Left renal pelvis (tissue), 4 donors: Measurements from ENCODE around the gene KIAA1217. TPM values are rescaled to one million over a fixed set of nuclear protein-coding genes. Genes with fewer than 3 reads are reported as not detected.
"Not testable (repeated sequence)": the region's sequence is repeated elsewhere in the genome, so short reads cannot be mapped to it uniquely, and the experiment has no call there.

ENCODE experiments used
- DNase-seq, 4 donors: peaks; one replicate each; pipeline ENCODE4 v3.0.0-alpha.2; 2013; ENCODE audit warnings: low read depth in 4 of 4, low spot score in 3 of 4
- polyA plus RNA-seq, 4 donors: library from polyadenylated mRNA; unstranded; fragments of 120-200 nt; gene quantifications; one replicate each; pipeline ENCODE4 v1.2.1, GENCODE V29; 2013; ENCODE audit not compliant: insufficient read length in 4 of 4

Gene KIAA1217
- polyA plus RNA-seq, 4 donors = 84.5 to 137 (median 92.3) TPM

DNA sequence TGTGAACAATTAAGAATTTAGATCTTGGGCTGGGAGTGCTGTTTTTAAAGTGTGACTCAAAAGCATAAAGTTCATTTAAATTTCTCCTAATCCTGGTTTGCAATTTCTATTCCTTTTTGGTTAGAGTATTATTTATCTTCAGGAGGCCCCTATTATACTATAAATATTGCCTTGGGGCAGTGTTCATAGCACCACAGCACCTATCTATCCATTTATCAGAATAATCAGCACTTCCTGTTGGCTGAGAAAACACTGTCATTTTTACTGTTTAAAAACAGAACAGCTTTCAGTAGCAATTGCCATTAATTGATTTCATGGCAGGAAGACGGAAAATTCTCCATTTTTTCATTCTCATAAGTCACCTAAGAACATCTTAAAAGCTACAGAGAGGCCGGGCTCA is 111.4 kb downstream of the KIAA1217 start:
- DNase-seq = no peak

DNA sequence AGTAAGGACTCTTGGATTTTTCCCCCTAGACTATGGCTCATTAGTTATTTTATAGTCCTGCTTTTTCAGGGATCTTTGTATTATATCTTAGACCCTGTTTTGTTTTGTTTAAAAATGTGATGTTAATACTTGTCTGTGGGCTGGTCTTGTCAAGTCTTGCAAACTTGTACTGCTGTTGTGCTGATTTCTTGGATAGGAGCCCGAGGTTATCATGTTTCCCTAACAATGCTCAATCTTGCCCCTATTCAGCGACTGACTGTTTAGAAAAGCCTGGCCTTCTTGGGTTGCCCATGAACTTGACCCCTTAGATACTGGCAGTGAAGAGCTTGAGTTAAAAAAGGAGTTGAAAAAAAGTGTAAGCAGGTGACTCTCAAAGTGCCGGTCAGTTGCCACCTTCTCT is 115.7 kb downstream of the KIAA1217 start:
- DNase-seq = no peak

DNA sequence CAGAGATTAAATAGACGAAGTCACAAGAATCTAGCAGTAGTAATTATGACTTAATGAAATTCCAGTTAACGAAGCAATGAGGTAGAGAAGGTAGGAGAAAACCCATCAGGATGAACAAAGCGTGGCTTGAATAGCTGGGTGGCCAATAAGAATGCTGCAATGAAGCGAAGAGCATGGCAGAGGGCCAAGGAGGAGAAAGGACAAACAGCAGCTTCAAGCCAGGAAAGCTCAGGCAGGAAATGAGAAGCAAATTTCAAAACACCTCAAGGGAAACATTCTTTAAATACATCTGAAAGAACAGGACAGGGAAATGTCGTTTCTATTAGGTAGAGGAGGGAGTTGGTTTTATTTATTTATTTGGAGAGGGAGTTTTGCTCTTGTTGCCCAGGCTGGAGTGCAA is 122.5 kb downstream of the KIAA1217 start:
- no peak for DNase-seq

DNA sequence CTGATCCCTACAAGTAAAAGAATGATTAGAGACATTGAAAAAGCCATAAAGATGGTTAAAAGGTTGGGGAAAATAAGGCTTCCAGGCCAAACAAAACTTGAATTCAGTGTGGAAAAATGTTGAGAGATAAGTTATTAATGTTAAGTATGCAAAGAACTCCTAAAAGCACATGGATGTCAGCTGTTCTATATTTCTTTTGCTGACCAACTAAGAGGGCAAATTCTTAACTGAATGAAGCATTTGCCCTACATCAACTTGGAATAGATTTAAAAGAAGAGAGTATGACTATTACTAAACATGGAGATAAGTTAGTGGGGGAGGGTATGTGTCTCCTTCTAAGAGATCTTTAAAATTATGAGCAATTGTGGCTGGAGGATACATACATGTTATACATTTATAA is 124.8 kb downstream of the KIAA1217 start:
- DNase-seq = no peak

DNA sequence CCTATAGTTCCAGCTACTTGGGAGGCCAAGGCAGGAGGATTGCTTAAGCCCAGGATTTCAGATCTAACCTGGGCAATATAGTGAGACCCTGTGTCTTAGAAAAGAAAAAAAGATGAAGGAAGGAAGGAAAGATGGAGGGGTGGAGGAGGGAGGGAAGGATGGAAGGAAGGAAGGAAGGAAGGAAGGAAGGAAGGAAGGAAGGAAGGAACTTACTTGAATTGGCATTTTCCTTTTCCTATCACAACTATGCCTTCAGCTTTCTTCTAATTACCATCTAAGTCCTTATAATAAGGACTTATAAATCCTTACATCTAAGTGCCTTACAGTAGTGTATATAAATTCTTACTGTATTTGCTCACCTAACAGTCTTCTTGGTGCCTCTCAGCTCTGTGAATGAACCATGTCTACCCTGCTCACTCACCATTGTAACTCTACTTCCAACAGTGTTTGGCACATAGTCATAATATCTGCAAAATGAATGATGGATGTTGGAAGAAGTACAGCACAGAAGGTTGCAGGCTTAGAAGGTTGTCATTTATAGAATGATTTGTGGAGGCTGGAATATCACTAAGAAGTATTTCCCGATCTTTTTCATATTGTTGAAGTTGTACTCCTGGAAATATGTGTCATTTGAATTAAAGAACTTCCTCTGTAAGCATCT is 125.5 kb downstream of the KIAA1217 start:
- DNase-seq = no peak

DNA sequence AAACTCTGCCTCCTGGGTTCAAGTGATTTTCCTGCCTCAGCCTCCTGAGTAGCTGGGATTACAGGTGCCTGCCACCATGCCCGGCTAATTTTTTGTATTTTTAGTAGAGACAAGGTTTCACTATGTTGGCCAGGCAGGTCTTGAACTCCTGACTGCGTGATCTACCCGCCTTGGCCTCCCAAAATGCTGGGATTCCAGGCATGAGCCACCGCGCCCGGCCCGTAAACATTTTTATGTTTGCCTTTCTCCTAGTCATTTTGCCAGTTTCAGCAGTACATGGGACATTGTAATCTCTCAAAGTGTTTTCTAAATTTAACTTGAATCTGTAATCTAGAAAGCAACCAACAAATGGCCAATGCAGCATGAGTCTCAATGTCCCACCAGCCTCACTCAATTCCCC is 128.8 kb downstream of the KIAA1217 start:
- not testable (repeated sequence) for DNase-seq

DNA sequence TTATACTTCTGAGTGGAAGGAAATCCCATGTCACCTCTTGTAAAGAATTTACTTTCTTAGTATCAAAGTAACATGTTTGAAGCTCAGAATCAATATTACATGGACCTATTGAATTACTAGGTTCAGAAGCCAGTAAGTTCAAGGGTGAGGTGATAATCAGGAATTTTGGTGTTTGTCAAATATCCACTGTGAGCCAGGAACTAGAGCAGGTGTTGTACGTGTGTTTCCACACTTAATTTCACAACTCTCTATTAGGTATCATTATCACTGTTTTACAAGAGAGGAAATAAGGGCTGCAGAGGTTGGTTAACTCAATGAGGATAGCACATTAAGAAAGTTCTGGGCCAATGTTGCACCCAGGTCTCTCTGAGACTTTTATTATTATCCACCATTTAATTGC is 130.4 kb downstream of the KIAA1217 start:
- DNase-seq = no peak

DNA sequence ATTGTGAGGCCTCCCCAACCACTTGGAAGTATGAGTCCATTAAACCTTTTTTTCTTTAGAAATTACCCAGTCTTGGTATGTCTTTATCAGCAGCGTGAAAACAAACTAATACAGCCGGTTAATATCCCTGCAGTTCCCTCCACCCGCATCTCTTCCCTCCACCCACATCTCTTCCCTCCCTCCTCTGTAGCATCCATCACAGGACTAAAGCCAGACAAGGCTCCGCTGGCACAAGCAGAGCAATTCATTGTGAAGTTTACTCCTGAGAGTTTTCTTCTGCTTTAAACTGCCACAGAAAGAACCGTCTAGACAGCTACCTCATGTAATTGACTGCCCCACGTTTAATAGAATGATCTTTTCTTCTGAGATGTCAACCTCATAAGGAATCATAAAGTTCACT is 131.5 kb downstream of the KIAA1217 start:
- DNase-seq = no peak

DNA sequence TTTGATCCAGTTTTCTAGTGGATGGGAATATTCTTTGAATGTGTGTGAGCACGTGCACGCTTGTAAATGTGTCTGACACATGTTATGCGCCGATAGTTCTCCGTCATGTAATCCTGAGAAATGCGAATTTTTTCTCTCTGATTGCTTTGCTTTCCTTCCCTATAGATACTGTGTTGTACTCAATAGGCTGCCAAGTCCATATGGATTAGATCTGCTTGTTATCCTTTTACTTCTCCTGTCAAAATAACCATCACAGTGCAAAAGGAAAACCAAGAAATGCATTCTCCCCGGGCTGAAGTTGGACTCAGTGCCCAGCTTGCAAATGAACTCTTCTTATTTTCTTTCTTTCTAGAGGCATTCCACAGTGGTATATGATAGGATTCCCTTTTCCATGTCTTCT is 131.9 kb downstream of the KIAA1217 start:
- no peak for DNase-seq

DNA sequence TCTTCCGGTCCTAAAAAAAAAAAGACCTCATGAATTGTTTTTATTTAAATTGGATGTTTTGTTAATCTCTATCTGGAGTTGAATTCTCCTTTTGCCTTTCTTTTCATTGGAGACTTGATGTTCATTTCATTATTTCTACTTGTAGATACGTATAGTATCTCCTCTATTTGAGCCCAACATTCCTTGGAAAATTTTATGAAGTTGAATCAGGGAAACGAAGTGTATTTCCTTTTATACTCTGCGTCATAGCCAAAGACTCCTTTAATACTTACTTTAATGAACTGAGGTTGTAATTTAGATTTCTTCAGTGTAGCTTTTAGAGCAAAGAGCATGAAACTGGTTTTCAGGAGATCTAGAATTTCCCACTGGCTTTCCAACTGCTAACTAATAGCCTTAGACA is 132.4 kb downstream of the KIAA1217 start:
- DNase-seq = no peak

DNA sequence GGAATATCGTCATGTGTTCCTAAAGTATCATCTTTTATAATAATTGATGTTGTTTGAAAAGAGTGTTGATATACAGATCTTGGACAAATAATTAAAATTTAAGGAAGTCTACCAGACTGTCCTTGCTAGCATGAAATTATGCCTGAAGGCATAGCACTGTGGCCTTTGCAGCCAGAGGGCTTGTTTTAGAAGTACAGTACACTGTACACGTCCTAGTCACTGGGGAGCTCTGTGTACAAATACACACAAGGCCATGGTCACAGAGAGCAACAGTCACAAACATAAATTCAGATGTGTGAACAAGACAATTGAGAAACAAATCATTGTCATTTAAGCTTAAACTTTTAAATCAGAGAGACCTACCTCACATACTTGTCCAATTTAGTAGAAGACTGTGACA is 133.0 kb downstream of the KIAA1217 start:
- DNase-seq = no peak

DNA sequence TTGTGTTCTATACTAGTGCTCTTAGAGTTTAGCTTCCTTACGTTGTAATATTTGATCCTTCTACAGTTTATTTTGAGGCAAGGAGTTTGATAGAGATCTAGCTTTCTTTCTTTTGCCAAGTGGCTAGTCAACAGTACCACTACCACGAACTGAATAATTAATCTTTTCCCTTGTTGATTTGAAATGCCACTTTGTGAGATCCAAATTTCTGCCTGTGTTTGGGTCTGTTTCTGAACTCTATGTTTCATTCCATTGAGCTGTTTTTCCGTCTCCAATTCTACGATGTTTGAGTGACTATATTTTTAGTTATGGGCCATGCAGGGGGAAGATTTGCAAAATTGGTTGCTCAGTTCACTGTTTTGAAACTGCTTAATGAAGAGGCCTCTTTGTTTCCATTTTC is 134.7 kb downstream of the KIAA1217 start:
- DNase-seq = no peak

DNA sequence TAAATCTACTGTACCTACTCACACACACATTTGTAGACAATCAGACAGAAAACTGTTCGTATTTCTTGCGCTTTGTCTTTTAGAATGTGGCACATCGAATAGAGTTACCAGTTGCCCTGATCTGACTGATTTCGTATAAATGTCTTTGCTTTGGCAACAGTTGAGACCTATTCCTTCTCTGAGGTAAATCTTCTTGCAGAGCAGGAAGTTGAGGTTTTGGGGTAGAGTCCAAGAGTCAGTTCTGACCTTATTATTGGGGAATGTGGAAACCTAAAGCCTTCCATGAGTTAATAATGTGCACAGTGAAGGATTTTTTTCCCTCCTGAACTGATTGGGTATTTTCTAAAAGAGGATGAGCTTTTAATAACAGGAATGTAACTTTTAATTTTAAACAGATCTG is 135.3 kb downstream of the KIAA1217 start:
- no peak for DNase-seq

DNA sequence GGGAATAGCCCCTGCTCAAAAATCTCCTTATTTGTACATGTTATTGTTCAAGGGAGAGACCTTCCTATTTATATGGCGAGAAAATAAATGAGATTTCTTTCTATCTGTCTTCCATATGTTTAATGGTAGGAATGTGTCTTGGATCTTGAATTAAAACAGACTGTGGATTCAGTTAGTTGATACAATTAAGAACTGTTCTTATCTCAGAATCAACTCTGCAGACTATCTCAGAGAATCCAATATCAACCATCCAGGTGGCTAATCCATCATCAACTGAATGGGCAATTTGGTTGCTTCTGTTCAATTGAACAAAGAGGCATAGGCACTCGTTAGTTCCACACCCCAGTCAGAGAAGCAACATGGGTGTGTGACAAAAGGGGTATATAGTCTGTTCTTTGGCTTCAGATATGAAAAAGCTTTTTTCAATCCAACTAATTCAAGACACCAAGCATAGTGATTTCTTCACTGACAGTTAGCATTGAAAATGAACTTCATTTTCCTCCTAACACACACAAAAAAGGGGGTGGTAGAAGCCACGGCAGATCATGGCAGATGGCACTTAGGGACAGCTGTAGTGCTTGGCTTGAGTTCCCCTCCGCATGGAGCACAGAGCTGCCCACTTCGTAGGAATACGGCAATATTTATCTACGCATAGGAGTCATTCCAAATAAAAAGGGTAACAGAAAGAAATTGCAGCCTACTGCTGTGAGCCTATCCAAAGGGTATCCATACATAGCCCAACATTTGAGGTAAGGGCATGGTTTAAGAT is 135.9 kb downstream of the KIAA1217 start:
- no peak for DNase-seq

DNA sequence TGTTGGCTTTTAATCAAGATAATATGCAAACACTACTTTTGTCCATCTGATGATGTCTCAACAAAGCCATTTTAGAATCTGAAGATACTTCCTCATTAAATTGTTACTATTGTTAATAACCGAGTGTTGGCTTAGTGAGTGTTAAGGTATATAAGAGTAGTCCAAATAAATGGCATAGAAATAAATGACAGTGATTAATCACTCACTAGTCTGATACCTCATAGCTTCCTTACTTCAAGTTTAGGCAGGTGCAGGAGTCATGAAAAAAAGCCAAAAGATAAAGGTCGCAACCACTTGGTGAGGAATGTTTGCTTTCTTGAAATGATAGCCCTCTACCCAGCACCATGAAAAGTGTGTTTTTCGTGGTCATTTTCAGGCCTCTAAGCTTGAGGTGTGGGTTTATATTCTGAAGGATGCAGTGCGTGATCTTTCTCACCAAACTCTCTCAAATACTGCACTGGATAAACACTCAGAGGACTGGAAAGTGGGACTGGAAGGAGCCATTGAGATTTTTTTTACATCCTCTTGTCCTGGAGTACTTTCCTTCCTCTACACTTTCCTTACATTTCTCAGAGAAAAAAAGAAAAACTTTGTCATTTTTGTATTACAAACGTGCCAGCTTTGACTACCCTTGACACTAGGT is 138.1 kb downstream of the KIAA1217 start:
- DNase-seq = no peak

DNA sequence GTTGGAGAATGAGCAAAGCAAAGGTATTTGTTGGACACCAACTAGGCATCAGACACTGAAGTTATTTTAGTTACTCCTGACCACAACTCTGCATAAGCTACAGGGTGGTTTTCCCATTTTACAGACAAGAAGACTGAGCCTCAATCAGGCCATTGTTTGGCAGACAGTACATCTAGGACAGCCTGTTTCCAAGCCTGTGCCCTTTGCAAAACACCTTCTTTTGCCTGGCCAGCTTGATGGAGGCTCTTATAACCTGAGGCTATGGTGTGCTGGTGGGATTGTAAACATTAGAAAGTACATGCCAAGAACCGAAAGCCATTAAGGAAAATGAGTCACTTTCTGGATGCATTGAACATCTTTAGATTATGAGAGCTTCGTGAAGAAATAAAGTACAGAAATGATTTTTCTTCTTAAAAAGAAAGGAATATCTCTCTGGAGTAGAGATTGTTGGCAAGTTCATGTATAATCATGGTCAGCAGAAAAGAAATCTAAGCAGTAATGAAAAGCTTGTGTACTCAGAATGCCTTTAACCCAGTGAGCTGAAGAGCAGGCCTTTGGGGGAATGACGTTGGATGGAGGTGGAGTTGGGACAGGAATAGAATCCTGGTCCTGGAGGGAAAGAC is 140.6 kb downstream of the KIAA1217 start:
- DNase-seq = no peak

DNA sequence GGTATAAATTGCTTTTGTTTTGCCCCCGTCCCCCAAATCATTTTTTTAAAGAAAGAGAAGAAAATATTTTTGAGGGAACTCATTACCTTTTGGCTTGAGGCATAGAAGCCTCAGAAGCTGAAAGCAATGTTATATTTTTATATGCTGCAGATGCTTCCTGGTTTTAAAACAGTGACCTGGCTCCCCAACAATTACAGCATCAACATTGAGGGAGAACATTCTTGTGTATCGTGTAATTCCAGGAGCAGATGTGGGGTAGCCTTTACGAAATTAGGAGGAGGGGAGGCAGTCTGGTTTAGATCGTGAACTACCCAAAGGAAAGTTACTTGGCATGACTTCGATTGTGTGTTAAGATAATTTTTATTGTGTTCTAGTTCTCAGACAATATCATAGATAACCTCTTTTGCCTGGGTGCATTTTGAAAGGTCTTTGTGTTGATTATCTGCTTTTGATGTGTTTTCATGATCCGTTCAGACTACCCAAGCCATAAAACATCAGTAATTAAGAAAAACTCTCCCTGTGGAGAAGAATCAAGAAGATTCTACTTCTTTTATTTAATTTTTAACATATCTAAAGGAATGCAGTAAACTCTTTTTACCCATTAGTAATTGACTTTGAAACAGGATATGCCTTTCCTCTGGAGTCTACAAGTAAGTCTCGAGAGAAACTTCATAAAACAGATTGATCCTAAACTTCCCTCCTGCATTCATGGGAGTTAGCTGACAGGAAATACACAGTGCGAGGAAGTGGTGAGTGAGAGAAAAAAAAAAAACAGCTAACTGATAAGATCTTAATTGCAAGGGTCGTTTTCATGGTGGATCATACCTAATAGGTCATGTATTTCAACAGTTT is 141.4 kb downstream of the KIAA1217 start:
- no peak for DNase-seq

DNA sequence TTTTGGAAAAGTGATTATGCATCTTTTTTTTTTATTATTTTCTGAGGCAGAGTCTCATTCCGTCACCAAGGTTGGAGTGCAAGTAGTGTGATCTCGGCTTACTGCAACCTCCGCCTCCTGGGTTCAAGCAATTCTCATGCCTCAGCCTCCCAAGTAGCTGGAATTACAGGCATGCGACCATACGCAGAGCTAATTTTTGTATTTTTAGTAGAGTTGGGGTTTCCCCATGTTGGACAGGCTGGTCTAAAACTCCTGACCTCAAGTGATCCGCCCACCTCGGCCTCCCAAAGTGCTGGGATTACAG is 141.9 kb downstream of the KIAA1217 start:
- DNase-seq = not testable (repeated sequence)

DNA sequence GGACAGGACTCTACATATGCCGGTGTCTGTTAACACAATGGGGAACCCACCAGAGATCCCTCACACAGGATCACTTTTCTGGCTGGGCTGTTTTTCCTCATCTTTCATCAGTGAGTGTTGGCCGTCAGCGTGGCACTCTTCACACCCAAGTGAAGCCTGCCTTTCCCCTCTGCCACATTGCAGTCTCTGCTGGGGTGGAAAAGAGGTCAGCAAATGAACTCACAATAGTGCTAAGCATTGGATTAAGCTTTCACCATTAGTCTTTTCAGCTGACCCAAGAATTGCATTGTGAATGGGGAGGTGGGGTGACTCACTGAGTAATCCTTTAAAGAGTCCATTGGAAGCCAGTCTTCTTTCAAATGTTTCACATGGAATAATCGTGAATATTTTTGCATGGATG is 143.0 kb downstream of the KIAA1217 start:
- no peak for DNase-seq

DNA sequence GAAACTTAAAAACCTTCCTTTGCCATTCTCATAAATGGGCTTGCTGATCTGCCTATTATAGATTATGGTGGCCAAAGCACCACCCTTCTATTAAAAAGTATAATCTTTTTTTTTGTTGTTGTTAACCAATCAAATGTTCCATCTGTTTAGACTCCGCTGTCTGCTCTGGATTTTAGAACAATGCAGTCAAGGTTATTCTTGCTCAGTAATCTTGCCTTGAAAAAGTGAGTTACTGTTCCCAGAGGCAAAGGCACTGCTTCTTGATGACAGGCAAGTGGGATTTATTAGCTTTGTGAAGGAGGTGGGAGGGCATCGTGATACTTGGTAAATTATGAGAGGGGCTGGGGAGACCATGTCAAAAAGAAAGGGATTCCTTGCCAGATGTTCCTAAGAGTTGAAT is 143.5 kb downstream of the KIAA1217 start:
- DNase-seq = no peak

DNA sequence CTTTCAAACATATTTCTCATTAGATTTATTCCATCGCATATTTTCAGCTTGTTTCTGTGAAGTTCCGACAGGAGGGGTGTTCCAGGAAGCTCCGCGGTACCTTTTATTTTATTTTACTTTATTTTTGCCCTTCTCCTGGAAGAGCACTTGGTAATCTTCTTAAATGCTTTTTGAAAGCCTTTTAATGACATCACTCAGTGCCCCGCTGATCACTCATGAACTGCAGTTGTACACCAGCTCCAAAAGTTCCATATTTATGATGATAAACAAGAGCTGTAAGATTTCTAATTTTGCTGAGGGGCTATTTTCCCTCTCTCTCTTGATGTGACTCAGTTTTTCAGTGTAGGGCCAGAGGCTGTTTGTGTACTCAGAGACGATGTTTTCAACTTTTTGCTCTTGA is 144.4 kb downstream of the KIAA1217 start:
- DNase-seq = no peak
